ENCODE results near the gene AZGP1. TPM values are rescaled to one million over a fixed set of nuclear protein-coding genes. Genes with fewer than 3 reads are reported as not detected.
A peak's percentile ranks its signal among the peaks of the same experiment; 100 is the strongest.
"Not testable (repeated sequence)": the region's sequence is repeated elsewhere in the genome, so short reads cannot be mapped to it uniquely, and the experiment has no call there.

Gene AZGP1
- total RNA-seq, 1 donor from 2014 or later: 31.8 TPM

DNA sequence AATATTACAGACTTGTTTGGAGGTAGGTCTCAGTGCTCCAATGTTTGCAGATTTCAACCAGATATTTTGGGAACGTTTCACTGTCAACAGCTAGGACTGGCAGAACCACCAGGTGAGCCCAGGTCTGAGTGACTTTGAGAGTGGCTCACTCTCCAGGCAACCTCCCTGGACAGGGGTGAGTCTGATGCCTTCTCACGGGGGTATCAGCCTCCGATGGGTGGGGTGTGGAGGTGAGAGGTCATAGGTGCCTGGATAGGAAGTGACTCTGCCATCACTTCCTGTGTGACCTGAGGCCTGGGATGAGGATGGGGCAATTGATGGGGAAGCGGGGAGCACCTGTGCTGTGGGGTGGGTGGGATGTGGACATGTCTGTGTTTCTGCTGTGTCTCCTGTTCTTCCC is 4.6 kb downstream of the AZGP1 start:
- TF ChIP-seq, protein P1, sequence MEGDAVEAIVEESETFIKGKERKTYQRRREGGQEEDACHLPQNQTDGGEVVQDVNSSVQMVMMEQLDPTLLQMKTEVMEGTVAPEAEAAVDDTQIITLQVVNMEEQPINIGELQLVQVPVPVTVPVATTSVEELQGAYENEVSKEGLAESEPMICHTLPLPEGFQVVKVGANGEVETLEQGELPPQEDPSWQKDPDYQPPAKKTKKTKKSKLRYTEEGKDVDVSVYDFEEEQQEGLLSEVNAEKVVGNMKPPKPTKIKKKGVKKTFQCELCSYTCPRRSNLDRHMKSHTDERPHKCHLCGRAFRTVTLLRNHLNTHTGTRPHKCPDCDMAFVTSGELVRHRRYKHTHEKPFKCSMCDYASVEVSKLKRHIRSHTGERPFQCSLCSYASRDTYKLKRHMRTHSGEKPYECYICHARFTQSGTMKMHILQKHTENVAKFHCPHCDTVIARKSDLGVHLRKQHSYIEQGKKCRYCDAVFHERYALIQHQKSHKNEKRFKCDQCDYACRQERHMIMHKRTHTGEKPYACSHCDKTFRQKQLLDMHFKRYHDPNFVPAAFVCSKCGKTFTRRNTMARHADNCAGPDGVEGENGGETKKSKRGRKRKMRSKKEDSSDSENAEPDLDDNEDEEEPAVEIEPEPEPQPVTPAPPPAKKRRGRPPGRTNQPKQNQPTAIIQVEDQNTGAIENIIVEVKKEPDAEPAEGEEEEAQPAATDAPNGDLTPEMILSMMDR (IDR thresholded peaks at IDR 0.05): no peak
- no peaks in the 10 kb centered on the region for H3K36me3 ChIP-seq
- H3K27me3 ChIP-seq (ENCODE audit: low read depth): no peaks in the 10 kb centered on the region
- H3K4me3 ChIP-seq: no peak overlapping the region
- H3K4me1 ChIP-seq: no peaks in the 10 kb centered on the region
- intact Hi-C loops (cut with DNase I): no loop called here
- ATAC-seq (no peak), DNase-seq (no peak)
- H3K27ac ChIP-seq: no peak overlapping the region
- no peaks in the 10 kb centered on the region for H3K9me3 ChIP-seq

DNA sequence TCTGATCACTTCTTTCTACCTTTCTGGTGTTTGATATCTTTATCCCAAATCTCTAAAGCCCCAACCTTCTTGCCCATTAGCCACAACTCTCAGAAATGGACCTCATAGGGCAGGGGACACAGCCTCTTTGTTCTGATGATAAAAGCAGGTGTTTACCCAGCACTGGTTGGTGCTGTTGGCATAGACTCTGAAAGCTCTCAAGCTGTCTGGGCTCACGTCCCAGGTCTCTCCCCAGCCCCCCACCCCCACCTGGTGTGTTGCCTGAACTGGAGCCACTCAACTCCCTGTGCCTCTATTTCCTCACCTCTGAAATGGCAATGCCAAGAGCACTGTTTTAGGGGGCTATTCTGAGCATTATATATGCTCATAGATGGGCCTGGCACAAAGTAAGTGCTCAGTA is 6.0 kb downstream of the AZGP1 start:
- H3K36me3 ChIP-seq; H3K27ac ChIP-seq; intact Hi-C loops (cut with DNase I); H3K9me3 ChIP-seq; H3K4me3 ChIP-seq; H3K27me3 ChIP-seq (ENCODE audit: low read depth); H3K4me1 ChIP-seq; DNase-seq: not testable (repeated sequence)
- peak; percentile 77 to 83 for ATAC-seq

DNA sequence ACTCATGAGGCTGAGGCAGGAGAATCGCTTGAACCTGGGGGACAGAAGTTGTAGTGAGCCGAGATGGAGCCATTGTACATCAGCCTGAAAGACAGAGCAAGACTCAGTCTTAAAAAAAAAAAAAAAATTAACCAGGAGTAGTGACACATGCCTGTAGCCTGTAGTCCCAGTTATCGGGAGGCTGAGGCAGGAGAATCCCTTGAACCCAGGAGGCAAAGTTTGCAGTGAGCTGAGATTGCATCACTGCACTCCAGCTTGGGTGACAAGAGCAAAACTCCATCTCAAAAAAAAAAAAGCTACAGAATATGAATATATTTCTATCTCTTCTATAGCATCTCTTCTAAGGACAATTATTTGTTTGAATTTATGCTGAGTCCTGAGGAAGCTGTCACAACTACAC is 6.5 kb downstream of the AZGP1 start:
- DNase-seq: no peak
- Histone ChIP-seq H3K27me3 (ENCODE audit: low read depth) (peaks cover 10% of the 10 kb centered on the region), H3K36me3 (no peaks in the 10 kb centered on the region), H3K4me1 (no peaks in the 10 kb centered on the region), H3K27ac (no peak overlapping the region), H3K4me3 (no peak overlapping the region), H3K9me3 (no peaks in the 10 kb centered on the region)
- no peak for ATAC-seq
- TF ChIP-seq, protein P1 (IDR thresholded peaks at IDR 0.05): no peak
- intact Hi-C loops (cut with DNase I): no loop called here

DNA sequence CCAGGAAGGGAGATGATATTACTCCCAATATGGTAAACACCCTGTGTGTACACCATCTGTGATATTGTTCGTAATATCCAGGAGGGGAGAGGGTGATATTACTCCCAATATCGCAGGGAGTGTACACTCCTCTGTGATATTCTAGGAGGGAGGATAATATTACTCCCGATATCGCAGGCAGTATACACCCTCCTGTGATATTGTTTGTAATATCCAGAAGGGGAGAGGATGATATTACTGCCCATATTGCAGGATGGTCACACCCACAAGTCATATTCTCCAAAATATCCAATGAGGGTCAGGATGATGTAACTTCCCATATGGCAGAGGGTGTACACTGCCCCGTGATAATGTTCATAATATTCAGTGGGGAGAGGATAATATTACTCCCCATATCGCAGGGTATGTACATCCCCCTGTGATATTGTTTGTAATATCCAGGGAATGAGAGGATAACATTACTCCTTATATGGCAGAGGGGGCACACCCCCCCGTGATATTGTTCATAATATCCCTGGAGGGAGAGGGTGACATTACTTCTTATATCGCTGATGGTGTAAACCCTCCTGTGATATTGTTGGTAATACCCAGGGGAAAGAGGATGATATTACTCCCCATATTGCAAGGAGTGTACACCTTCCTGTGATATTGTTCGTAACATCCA is 17.1 kb downstream of the AZGP1 start:
- H3K4me1 ChIP-seq: no peaks in the 10 kb centered on the region
- H3K36me3 ChIP-seq: no peaks in the 10 kb centered on the region
- ATAC-seq (no peak), DNase-seq (no peak)
- no peak overlapping the region for H3K27ac ChIP-seq
- H3K9me3 ChIP-seq: no peaks in the 10 kb centered on the region
- intact Hi-C loops (cut with DNase I): no loop called here
- H3K27me3 ChIP-seq (ENCODE audit: low read depth): peaks cover 33% of the 10 kb centered on the region
- TF ChIP-seq, protein P1 (IDR thresholded peaks at IDR 0.05): no peak
- no peak overlapping the region for H3K4me3 ChIP-seq

DNA sequence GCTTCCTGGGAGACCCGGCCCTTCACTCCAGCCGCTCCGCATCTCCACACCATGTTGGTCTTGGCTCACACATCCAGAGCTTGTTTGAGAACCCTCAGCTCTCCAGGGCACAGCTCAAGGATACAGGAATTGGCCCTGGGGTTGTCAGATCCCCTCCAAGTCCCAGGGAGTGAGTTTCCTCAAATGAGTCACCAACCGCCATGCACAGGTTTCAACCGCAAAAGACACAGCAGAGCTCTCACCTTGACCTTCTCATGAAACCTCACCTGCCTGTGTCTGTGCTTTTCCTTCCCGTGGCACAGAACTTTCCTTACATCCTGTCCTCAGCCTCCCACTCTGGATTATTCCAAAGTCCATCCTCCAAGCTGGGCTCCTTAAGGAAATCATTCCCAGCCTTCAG is 20.6 kb downstream of the AZGP1 start:
- intact Hi-C loops (cut with DNase I): no loop called here
- Histone ChIP-seq H3K4me3 (no peak overlapping the region), H3K4me1 (peaks cover 7% of the 10 kb centered on the region), H3K27ac (no peak overlapping the region), H3K9me3 (no peaks in the 10 kb centered on the region), H3K36me3 (no peaks in the 10 kb centered on the region), H3K27me3 (ENCODE audit: low read depth) (peaks cover 3% of the 10 kb centered on the region)
- DNase-seq (no peak), ATAC-seq (peak in 1 of 2 donors; percentile 15)
- TF ChIP-seq, protein P1 (IDR thresholded peaks at IDR 0.05): no peak

DNA sequence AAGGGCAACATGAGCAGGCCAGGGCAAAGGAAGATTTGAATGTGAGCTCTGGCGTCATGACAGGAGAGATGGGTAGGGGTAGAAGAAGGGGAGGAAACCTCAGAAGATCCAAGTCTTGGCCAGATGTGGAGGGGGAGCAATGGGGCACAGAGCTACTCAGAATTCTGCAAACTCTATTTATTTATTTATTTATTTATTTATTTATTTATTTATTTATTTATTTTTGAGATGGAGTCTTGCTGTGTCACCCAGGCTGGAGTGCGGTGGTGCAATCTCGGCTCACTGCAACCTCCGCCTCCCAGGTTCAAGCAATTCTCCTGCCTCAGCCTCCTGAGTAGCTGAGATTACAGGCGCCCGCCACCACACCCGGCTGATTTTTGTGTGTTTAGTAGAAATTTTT is 21.2 kb downstream of the AZGP1 start:
- H3K4me1 ChIP-seq; DNase-seq; H3K4me3 ChIP-seq; intact Hi-C loops (cut with DNase I); ATAC-seq; H3K27ac ChIP-seq; H3K9me3 ChIP-seq; H3K27me3 ChIP-seq (ENCODE audit: low read depth); H3K36me3 ChIP-seq: not testable (repeated sequence)
